Keratinocyte (primary cell): ENCODE measurements around the gene ZNF768.

ENCODE experiments used
- EZH2 ChIP-seq: IDR thresholded peaks from one replicate; pipeline ENCODE4 v1.6.1; 2012; ENCODE audit warnings: inconsistent platforms, mild to moderate bottlenecking, low read length, moderate library complexity
- TF ChIP-seq, protein P1 (sequence below), 3 experiments: IDR thresholded peaks in 1 of 3; conservative IDR thresholded peaks in 1 of 3; optimal IDR thresholded peaks in 1 of 3; 2 replicates in 2 of 3; 3 replicates in 1 of 3; pipeline versions ENCODE3 to v1.5.1; 2011; ENCODE audit warnings: low read length in 3 of 3, mild to moderate bottlenecking in 3 of 3, moderate library complexity in 2 of 3, control low read depth in 1 of 3, inconsistent platforms in 1 of 3; ENCODE audit not compliant: insufficient read depth in 2 of 3; ENCODE audit errors: extremely low read depth in 1 of 3

DNA sequence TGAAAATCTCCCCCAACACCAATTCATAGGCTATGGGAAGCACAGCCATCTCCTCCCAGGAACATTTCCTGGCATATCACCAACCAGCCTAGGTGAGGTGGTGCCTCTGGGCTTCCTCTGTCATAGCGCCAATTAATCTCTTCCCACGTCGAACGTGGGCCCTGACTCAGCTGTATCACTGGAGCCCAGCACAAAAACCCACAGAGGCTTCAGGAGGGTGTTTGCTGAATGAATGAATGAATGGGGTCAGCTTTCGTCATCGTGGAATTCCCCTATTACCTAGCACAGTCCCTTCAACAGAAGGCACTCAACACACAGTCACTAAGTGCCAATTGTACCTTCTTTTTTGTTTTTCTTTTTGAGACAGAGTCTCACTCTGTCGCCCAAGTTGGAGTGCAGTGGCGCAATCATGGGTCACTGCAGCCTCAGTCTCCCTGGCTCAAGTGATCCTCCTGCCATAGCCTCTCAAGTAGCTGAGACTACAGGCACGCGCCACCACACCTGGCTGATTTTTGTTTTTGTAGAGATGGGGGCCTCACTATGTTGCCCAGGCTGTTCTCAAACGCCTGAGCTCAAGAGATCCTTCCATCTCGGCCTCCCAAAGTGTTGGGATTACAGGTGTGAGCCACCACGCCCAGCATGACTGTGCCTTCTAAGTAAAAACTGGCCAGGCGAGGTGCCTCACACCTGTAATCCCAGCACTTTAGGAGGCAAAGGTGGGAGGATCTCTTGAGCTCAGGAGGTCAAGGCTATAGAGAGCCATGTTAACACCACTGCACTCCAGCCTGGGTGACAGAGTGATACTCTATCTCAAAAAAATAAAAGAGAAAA is 41.0 kb upstream of the ZNF768 start:
- TF ChIP-seq, protein P1, sequence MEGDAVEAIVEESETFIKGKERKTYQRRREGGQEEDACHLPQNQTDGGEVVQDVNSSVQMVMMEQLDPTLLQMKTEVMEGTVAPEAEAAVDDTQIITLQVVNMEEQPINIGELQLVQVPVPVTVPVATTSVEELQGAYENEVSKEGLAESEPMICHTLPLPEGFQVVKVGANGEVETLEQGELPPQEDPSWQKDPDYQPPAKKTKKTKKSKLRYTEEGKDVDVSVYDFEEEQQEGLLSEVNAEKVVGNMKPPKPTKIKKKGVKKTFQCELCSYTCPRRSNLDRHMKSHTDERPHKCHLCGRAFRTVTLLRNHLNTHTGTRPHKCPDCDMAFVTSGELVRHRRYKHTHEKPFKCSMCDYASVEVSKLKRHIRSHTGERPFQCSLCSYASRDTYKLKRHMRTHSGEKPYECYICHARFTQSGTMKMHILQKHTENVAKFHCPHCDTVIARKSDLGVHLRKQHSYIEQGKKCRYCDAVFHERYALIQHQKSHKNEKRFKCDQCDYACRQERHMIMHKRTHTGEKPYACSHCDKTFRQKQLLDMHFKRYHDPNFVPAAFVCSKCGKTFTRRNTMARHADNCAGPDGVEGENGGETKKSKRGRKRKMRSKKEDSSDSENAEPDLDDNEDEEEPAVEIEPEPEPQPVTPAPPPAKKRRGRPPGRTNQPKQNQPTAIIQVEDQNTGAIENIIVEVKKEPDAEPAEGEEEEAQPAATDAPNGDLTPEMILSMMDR (optimal IDR thresholded peaks at IDR 0.05 in 1 of 3, IDR thresholded peaks at IDR 0.05 in 1 of 3, conservative IDR thresholded peaks at IDR 0.05 in 1 of 3; ENCODE audit: extremely low read depth in 1 of 3, insufficient read depth in 2 of 3, low read length in 3 of 3), result no peak
- TF ChIP-seq EZH2, result no peak
